T-helper 2 cell treated with Interferon-gamma antibody and Interleukin-4, amounts not matched to agents 5 μg/mL and 100 μg/mL, for 36 hours (primary cell): Measurements from ENCODE around the gene PIGO.

Experiments
- DNase-seq: peaks from one replicate; pipeline ENCODE4 v3.0.0; 2021; ENCODE audit warnings: low spot score
- H3K27ac Mint-ChIP-seq: one replicate; pipeline ENCODE4 v1.8.0; 2021; ENCODE audit warnings: mild to moderate bottlenecking, mixed read lengths
- H3K27me3 Mint-ChIP-seq: one replicate; pipeline ENCODE4 v1.8.0; 2021; ENCODE audit warnings: low read depth, mixed read lengths
- H3K36me3 Mint-ChIP-seq: one replicate; pipeline ENCODE4 v1.8.0; 2021; ENCODE audit warnings: low read depth, mixed read lengths
- H3K4me1 Mint-ChIP-seq: one replicate; pipeline ENCODE4 v1.8.0; 2021; ENCODE audit warnings: low read depth, mixed read lengths
- H3K4me3 Mint-ChIP-seq: one replicate; pipeline ENCODE4 v1.8.0; 2022; ENCODE audit warnings: mild to moderate bottlenecking, moderate library complexity, mixed read lengths
- H3K9me3 Mint-ChIP-seq: one replicate; pipeline ENCODE4 v1.8.0; 2021; ENCODE audit warnings: mixed read lengths

The PIGO gene

GRCh38 chr9:35044071-35044470 is 52.3 kb downstream of the PIGO start:
- Mint-ChIP-seq H3K9me3 (no peaks in the 10 kb centered on the region), H3K4me3 (no peak overlapping the region), H3K36me3 (peaks cover 14% of the 10 kb centered on the region), H3K27me3 (no peaks in the 10 kb centered on the region), H3K4me1 (no peaks in the 10 kb centered on the region), H3K27ac (no peak overlapping the region)
- no peak for DNase-seq

GRCh38 chr9:35042891-35043545 is 53.4 kb downstream of the PIGO start:
- no peaks in the 10 kb centered on the region for H3K9me3 Mint-ChIP-seq
- no peak overlapping the region for H3K4me3 Mint-ChIP-seq
- no peak for DNase-seq
- H3K27me3 Mint-ChIP-seq = no peaks in the 10 kb centered on the region
- no peak overlapping the region for H3K27ac Mint-ChIP-seq
- H3K4me1 Mint-ChIP-seq = no peaks in the 10 kb centered on the region
- H3K36me3 Mint-ChIP-seq = peaks cover 7% of the 10 kb centered on the region

GRCh38 chr9:35042081-35042604 is 54.2 kb downstream of the PIGO start:
- Mint-ChIP-seq H3K9me3 (no peaks in the 10 kb centered on the region), H3K27me3 (no peaks in the 10 kb centered on the region), H3K4me3 (no peak overlapping the region), H3K36me3 (peaks cover 7% of the 10 kb centered on the region), H3K27ac (no peak overlapping the region), H3K4me1 (no peaks in the 10 kb centered on the region)
- no peak for DNase-seq
